ENCODE data around the gene YIPF3.

- TF ChIP-seq CTCF (IDR thresholded peaks at IDR 0.05) (no peak), POLR2AphosphoS5 (IDR thresholded peaks at IDR 0.05; ENCODE audit: low read depth, low read length) (no peak), SIN3A (IDR thresholded peaks at IDR 0.05; ENCODE audit: borderline replicate concordance, insufficient read depth, low read depth, low read length) (no peak)
These were observed 48.5 kb downstream of the YIPF3 start for GRCh38 chr6:43468240-43468639.
